Measurements from ENCODE around the gene CFAP20.

The CFAP20 gene

DNA sequence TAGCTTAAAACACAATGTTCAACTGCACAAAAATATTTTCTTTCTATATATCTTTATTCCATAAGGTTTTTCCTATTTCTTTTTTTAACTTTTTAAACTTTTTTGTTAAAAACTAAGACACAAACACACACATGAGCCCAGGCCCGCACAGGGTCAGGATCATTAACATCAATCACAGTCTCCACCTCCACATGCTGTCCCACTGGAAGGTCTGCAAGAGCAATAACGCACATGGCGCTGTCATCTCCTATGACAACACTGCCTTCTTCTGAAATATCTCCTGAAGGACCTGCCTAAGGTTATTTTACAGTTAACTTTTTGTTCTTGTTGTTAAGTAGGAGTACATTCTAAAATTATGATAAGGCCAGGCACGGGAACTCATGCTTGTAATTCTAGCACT lies 4.1 kb downstream of the CFAP20 start:
- no peak for DNase-seq

DNA sequence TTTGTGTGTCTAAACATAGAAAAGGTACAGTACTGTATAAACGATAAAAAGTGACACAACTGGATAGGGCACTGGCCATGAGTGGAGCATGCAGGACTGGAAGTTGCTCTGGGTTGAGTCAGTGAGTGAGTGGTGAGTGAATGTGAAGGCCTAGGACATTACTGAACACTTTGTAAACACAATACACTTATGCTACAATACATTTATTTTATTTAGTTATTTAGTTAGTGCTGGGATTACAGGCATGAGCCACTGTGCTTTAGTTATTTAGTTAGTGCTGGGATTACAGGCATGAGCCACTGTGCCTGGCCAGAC lies 4.6 kb downstream of the CFAP20 start:
- no peak for DNase-seq

DNA sequence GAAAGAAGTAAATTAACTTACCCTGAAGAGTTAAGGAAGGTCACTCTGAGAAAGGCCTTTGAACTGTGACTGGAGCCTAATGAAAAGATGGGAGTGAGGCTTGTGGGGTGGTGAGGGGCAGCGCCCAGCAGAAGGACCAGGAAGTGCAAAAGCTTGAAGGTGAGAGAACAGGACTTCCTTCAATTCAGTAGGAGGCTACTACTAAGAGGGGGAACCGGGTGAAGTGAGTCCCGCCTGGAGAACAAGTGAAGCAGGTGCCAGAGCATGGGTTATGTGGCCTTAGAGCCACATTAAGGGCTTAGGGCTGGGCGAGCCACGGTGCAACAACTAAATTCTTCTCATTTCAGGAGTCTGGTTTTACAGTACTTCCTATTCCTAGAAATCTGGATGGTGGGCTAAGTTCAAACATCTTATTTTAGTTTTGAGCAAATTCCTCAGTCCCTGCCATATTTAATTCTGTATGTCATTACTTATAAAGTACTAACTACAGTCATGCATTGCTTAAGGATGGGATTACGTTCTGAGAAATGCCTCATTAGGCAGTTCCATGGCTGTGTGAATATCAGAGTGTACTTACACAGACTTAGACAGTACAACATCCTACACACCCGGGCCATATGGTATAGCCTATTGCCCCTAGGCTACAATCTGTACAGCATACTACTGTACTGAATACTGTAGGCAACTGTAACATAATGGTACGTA lies 5.1 kb downstream of the CFAP20 start:
- no peak for DNase-seq

DNA sequence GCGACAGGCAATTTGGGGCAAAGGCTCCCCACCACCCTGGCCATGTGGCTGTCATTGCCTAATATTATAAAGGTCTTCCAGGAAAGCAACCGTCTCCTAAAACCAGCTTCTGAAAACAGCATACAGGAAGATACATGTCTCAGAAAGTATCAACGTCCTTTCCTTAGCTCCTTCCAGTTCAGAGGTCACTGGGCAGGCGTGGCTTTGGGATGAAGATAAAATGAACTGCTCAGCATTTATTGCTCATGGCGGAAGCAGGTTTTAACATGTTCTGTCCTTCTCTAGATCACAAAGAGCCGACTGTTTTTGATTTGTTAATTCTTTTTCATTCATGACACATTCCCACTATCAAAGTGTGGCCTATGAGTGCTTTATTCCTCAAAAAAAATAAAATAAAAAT lies 8.0 kb downstream of the CFAP20 start:
- DNase-seq = no peak

DNA sequence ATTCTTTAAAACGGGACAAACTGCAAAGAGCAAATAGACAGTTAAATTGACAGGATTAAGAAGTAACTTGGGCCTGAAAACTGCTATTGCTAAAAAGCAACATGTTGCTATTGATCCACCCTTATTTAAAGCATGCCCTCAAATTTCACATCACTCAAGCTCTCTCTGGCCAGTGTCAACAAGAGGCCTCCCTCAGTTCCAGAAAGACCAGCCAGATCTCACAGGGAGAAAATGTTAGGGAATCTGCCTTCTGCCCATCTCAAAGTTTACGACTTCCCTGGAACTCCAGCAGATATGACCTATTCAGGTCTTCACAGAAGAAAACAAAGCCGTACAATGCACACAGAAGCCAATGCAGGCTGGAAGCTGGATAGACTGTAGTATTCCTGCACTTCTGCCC lies 8.9 kb downstream of the CFAP20 start:
- peak in 1 of 51 donors; percentile 5 for DNase-seq

DNA sequence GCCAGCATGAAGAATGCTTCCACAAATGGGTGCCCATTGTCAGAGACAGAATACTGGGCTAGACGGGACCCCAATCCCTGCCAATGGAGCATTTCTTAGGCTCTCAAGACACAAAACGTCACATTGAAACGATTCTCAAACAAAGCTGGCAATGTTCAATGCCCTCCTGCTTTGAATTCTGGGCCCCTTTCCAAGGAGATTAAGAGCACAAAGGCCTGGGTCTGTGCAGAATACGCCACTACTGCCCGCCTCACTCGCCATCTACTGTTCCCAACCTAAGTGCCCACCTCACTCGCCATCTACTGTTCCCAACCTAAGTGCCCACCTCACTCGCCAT lies 9.7 kb downstream of the CFAP20 start:
- DNase-seq = peak in 4 of 51 donors; percentile 15 to 28 (median 25)

DNA sequence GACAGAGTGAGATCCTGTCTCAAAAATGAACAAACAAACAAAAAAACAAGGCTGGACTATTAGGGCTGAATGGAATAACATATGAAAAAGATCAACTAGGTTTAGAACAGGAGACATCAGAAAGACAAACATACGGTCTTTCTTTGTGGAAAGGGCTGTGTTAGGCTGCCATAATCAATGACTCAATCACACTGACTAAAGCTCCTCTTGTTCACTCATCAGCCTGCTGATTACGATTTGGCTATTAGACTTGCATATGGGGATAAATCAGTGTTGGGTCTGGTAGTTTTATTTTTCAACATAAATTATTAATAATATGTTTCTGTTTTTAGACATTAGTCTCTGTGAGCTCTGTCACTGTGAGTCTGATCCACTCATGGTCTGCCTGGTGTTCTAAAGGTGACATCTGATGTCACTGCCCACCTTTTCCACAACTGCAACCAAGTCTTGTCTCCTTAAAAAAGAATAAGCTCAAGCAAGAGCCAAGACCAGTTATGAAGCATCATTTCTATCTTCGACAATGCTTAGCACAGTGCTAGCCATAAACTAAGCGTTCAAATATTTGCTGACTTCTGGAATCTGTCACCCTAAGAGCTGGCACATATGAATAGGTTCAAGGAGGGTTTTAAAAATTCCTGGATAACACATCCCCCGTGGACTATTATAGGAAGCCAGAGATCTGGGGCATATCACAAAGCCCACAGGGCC lies 10.2 kb downstream of the CFAP20 start:
- DNase-seq = no peak

DNA sequence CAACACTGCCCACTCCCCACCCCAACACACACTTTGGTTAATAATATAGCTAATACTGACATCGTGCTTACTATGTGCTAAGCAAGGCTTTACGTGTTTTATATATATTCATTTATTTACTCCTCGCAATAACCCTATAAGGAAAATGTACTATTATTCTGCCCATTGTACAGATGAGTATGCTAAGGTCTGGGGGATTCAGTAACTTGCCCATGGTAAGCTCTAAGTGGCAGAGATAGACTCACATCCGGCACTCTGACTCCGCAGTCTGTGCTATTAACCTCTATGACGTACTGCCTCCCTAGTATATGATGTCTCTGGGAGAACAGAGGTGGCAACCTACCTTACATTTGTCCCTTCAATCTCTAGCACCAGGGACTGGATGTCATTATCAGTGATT lies 12.7 kb downstream of the CFAP20 start:
- DNase-seq = no peak

DNA sequence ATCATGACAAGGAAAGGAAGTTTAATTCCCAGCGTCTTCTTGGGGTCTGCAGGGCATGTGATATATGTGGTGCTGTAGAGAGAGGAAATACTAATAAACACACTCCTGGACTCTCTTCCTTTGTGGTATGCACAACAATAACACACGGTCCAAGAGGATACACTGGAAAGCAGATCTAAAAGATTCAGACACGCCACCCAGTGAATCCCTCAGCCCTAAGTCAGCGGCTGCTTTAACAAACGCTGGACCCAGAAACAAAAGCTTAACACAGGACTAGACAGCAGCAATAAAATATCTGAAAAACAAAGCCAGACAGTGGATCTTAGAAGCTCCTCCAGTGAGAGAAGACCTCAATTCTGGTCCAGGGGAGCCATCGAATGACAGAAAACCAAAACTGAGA lies 13.1 kb downstream of the CFAP20 start:
- no peak for DNase-seq

DNA sequence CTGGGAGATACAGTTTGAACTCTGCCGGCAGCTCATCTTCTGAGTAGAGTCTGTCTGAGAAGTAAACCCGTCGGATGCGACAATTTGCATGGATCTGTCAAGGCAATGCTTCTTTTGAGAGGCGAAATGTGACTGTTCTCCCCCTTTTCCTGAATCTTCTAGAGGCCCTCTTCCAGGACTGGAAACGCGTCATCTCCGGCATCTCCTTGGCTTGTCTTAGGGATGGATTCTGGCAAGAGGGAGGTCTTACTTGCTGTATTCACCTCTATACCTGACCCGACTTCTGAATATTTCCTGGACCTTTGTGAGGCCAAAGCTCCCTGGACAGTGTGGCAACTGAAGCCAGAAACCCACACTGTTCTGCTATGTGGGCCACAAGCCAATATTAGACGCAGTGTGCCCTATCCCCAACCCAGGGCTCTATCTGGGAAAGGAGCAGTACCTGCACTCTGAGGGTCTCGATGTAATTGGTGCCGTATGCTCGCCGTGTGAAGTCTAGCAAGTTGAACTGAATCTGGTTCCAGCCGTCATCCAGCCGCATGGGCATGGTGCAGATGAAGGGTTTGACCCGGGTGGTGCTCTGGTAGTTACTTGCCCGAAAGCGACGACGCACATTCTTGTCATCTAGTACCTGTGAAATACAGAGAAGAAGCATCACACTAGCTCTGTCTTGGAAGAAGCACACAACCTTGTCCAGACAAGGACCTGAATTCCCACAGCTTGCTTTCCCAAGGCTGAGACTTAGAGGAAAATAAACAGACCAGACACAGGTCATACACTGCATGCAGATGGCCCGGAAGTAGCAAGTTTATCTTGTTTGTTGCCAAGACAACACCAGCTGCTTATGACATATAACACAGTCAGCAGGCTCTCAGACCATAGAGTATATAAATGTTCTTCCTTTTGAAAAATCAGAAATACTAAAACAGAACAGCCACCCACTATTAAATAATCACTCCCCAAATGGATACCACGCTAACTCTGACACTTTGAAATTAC lies 14.1 kb downstream of the CFAP20 start:
- no peak for DNase-seq

DNA sequence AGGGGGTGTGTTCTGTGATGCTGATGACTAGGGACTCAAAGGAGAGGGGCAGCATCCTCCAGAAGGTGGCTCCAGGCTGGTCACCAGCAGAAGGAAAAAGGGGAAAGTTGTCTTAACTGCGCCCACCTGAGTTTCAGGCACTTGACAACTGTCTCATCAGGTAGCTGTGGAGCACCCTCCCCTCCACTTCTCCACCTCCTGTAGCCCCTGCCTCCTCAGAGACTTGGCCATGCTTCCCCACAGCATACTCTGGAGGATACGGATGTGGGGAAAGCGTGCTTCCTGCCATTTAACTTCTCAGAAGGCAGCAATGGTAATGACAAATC lies 17.9 kb downstream of the CFAP20 start:
- DNase-seq = no peak

DNA sequence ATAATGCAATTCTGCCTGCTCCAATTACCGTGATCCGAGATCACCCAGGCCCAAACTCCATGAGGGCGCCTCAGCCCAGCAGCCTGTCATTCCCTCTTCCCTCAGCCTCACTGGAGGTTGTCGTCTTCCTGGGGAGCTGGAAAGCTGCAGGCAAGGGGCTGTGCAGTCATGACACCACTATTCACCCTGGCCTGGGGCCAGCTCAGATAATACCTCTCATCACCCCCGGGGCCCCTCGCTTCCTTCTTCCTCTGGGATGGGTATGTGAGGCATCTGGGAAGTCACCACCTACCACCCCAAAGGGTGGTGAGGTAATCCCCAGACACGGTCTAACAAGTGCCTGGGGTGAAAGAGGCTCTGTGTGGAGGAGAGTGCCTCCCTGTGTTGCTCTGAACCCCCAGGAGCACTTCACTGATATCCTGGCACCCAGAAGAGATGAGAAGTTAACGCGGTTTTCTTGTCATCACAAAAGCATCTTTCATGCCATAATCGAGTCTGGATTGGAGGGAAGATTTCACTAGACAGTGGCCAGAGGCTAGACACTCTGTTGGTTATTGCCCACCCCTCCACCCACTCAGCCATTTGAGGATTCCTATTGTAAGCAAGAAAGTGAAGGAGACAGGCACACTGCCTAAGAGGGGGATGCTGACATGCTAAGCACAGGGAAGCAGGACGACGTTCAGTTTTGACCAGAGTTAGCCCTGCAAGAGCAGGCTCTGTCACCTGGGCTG lies 18.4 kb downstream of the CFAP20 start:
- no peak for DNase-seq

DNA sequence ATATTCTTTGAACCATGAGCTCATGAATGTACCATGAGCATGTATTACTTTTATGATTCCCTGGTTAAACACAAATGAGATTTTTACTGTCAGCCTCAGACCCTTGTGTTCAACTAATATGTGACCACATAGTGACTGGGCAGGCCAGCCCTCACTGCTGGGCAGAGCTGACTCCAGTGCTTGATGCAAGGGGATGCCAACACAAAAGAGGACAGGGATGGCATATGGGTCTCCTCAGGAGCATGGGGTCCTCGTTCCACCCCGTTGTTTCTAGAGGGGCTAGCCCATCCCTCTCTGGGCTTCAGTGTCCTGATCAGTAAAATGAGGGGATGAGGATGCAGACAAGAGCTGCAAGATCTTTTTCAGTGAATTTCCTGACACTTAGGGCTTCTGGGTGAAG lies 19.3 kb downstream of the CFAP20 start:
- no peak for DNase-seq

DNA sequence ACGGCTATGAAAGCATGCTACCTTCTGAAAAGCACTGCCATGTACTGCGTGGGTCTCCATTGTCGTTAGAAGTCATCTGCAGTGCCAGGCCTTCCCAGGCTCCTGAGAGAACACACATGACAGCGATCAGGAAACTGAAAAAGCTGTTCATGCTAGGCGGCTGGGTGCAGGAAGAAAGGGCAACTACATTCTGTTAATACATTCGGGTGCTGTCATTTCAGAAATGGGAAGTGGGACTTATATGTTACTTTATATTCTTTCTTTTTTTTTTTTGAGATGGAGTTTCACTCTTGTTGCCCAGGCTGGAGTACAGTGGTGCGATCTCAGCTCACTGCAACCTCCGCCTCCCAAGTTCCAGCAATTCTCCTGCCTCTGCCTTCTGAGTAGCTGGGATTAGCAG lies 19.9 kb downstream of the CFAP20 start:
- DNase-seq = no peak

DNA sequence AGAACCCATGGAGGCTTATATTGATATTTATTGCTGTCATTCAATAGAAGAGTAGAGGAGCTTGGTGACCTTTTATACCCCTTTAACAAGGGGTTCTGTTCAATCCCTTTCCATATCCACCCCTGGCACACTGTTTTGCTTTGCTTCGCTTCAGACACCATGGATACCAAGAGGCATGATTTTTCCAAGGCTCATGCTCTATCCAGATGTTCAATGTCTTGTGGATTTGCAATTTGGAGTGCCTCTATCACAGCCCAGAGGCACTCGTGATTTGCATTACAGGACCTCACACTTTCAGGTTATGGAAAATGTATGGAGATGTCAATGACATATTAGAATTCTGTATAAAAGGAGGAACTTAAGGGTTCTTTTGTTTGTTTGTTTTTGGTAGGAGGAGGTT lies 21.5 kb downstream of the CFAP20 start:
- DNase-seq = no peak

DNA sequence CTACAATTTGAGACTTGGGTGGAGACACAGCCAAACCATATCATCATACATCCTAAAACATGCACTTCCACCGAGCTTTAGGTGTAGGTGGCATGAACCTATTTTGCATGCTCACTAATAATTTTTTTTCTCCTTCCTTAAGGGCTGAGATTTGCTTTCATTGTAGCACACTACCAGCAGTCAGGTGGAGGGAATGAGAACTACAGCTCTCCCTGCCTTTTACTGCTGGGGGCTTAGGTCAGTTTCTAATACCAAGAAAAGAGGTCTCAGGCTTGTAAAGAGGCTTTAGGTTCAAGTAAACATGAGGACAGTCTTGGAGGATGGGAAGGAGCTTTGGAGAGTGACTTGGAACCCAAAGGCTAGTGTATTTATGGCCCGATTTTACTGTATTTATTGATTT lies 22.0 kb downstream of the CFAP20 start:
- DNase-seq = no peak

DNA sequence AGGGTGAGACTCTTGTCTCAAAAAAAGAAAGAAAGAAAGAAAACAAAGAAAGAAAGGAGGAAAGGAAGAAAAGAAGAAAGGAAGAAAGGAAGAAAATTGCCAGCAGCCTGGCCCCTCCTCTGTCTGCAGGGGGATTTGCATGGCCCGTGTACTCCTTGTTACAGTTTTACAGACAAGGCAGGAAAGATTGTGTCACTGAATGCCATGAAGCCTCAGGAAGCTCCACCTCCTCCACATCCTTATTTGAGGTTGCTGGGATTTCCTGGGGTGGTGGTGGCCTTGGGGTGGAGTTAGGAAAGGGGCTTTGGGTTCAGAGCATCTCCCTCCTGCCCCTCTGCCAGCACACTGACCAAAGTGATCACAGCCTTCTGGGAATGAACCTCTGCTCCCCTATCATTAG lies 23.6 kb downstream of the CFAP20 start:
- DNase-seq = no peak

DNA sequence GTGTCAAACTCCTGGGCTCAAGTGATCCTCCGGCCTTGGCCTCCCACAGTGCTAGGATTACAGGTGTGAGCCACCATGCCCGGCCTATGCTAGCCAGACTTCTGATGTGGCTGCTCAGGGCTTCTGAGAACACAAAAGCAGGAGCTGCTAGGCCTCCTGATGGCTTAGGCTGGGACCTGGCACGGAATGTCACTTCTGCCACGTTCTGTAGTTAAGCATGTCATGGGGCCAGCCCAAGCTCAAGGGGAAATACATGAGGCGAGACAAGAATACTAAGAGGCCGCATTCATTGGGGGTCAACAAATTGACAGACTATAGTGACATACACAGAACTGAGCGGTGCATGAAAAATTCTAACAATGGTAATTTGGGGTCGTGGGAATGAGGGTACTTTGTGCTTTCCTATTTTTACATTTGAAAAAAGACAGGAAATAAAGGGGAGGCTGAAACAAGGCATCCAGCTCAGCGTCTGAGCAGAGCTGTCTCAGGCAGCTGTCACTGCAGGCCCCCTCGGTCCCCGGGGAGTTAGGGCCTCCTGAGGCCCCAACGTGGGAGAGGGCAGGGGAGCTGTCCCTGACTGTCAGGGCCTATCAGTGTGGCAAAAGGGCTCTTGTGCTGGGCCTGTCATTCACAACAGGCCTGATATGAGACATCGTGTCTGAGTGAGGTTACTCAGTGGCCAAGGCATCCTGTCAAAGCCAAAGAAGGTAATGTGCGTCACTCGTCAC lies 26.4 kb downstream of the CFAP20 start:
- no peak for DNase-seq

DNA sequence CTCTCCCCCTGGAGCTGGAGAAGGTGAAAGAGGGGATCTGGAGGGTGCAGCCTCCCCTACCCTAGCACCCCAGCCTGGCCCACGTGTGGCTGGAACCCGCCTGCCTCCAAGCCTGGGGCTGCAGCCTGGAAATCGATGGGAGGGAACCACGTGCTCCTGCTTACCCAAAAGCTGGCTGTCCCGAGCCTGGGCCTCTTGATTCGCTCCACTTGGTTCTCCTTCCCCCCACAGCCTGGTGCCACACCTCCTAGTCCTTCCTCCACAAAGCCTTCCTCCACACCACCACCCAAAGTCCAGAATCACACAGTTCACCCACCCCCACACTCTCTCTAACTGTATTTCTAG lies 29.3 kb downstream of the CFAP20 start:
- no peak for DNase-seq

DNA sequence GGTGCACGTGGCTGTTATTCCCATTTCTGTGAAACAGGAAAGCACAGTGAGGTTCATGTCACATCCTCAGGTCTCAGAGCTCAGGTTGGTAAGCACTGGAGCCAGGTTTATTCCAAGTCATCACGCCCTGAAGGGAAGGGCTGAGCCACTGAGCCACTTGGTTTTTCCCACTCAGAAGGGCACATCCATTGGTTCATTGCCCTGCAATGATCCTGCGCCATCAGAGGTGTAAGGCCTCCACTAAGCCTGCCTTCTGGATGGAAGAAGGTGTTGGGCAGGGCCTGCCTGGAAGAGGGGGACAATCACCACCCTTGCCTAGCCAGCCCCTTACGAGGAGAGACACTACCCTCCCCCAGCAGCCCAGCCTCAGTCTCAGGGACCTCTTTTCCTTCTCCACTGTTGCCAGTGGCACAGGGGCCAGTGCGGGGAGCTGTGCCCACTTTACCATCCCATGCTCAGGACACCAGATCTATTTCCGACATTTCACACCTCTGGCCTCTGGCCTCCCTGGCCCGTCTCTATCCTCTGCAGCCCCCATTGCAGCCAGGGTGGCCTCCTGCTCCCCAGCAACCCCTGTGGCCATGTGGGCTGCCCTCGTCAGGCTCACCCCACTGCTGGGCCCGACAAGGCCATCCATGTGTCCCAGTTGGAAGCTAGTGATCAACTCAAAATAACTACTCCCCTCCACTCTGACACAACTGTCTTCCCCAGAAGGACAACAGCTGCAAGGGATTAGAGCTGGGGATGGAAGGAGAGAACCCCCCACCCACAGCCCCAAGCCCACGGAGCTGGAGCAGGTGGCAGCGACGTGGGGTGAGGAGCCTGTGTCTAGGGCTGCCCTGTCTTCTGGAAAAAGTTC lies 29.9 kb downstream of the CFAP20 start:
- no peak for DNase-seq

Measured in hypothalamus (tissue), 51 donors.